ENCODE data around the gene SRRM5.

The SRRM5 gene

DNA sequence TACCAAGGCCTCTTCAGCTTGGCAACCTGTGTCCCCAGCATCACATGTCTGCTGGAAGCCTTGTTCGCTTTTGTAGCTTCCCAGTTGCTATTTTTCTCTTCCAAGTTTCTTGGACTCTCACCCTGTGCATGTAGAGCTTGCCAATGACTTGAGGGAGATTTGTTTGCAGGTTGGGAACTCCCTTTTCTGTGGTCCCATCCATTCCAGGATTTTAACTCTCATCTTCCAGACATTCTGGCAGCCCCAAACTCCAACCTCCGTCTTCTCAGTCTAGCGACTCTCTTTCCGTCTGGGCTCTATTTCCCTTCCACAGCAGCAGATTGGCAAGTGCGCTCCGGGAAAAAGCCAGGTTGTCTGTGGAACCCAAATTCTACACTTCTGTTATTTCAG is 49.1 kb downstream of the SRRM5 start:
- no peaks in the 10 kb centered on the region for H3K9me2 ChIP-seq (replicated peaks; ENCODE audit: insufficient read depth, low read length)
- no peak overlapping the region for H3K9ac ChIP-seq (ENCODE audit: low read length)
- no peaks in the 10 kb centered on the region for H3K9me3 ChIP-seq (ENCODE audit: insufficient read depth, low read length)
- no peaks in the 10 kb centered on the region for H4K20me1 ChIP-seq (ENCODE audit: low read depth, low read length)
- H3K4me3 ChIP-seq (ENCODE audit: insufficient read depth, low read length, poor library complexity, severe bottlenecking) = no peak overlapping the region
- no peaks in the 10 kb centered on the region for H3K27me3 ChIP-seq (ENCODE audit: low read length)
- H2AFZ ChIP-seq (ENCODE audit: low read depth, low read length, severe bottlenecking) = no peak overlapping the region
- no peaks in the 10 kb centered on the region for H3F3A ChIP-seq (ENCODE audit: insufficient read depth)
- H3K36me3 ChIP-seq (ENCODE audit: low read length) = no peaks in the 10 kb centered on the region
- H3K27ac ChIP-seq (ENCODE audit: low read depth, low read length) = no peak overlapping the region
- TF ChIP-seq CTCF (IDR thresholded peaks at IDR 0.05; ENCODE audit: insufficient read depth, low read length, poor library complexity, severe bottlenecking) (no peak), EZH2phosphoT487 (conservative IDR thresholded peaks at IDR 0.05; ENCODE audit: low read length) (no peak)
- H3K79me2 ChIP-seq (ENCODE audit: insufficient read depth, low read length) = no peaks in the 10 kb centered on the region
- H3K4me2 ChIP-seq (ENCODE audit: low read depth, low read length, poor library complexity, severe bottlenecking) = no peak overlapping the region

- no peaks in the 10 kb centered on the region for H4K20me1 ChIP-seq (ENCODE audit: low read depth, low read length)
- H3K36me3 ChIP-seq (ENCODE audit: low read length) = no peaks in the 10 kb centered on the region
- H3K27me3 ChIP-seq (ENCODE audit: low read length) = no peaks in the 10 kb centered on the region
- H3K4me3 ChIP-seq (ENCODE audit: insufficient read depth, low read length, poor library complexity, severe bottlenecking) = no peak overlapping the region
- H3K9ac ChIP-seq (ENCODE audit: low read length) = no peak overlapping the region
- H3K9me3 ChIP-seq (ENCODE audit: insufficient read depth, low read length) = no peaks in the 10 kb centered on the region
- H3K27ac ChIP-seq (ENCODE audit: low read depth, low read length) = no peak overlapping the region
- H3F3A ChIP-seq (ENCODE audit: insufficient read depth) = no peaks in the 10 kb centered on the region
- H2AFZ ChIP-seq (ENCODE audit: low read depth, low read length, severe bottlenecking) = no peak overlapping the region
- H3K79me2 ChIP-seq (ENCODE audit: insufficient read depth, low read length) = no peaks in the 10 kb centered on the region
- no peak overlapping the region for H3K4me2 ChIP-seq (ENCODE audit: low read depth, low read length, poor library complexity, severe bottlenecking)
- TF ChIP-seq EZH2phosphoT487 (conservative IDR thresholded peaks at IDR 0.05; ENCODE audit: low read length) (no peak), CTCF (IDR thresholded peaks at IDR 0.05; ENCODE audit: insufficient read depth, low read length, poor library complexity, severe bottlenecking) (no peak)
- no peaks in the 10 kb centered on the region for H3K9me2 ChIP-seq (replicated peaks; ENCODE audit: insufficient read depth, low read length)
These were observed 50.6 kb downstream of the SRRM5 start for GRCh38 chr19:43662487-43662886.

- no peak overlapping the region for H3K27ac ChIP-seq (ENCODE audit: low read depth, low read length)
- no peaks in the 10 kb centered on the region for H3K36me3 ChIP-seq (ENCODE audit: low read length)
- H3F3A ChIP-seq (ENCODE audit: insufficient read depth) = no peaks in the 10 kb centered on the region
- H2AFZ ChIP-seq (ENCODE audit: low read depth, low read length, severe bottlenecking) = no peak overlapping the region
- no peaks in the 10 kb centered on the region for H3K27me3 ChIP-seq (ENCODE audit: low read length)
- H3K4me2 ChIP-seq (ENCODE audit: low read depth, low read length, poor library complexity, severe bottlenecking) = no peak overlapping the region
- no peaks in the 10 kb centered on the region for H3K9me3 ChIP-seq (ENCODE audit: insufficient read depth, low read length)
- H3K9me2 ChIP-seq (replicated peaks; ENCODE audit: insufficient read depth, low read length) = no peaks in the 10 kb centered on the region
- H3K79me2 ChIP-seq (ENCODE audit: insufficient read depth, low read length) = no peaks in the 10 kb centered on the region
- no peak for TF ChIP-seq CTCF (IDR thresholded peaks at IDR 0.05; ENCODE audit: insufficient read depth, low read length, poor library complexity, severe bottlenecking)
- no peak for TF ChIP-seq EZH2phosphoT487 (conservative IDR thresholded peaks at IDR 0.05; ENCODE audit: low read length)
- no peak overlapping the region for H3K4me3 ChIP-seq (ENCODE audit: insufficient read depth, low read length, poor library complexity, severe bottlenecking)
- H4K20me1 ChIP-seq (ENCODE audit: low read depth, low read length) = no peaks in the 10 kb centered on the region
- no peak overlapping the region for H3K9ac ChIP-seq (ENCODE audit: low read length)
These were observed 52.1 kb downstream of the SRRM5 start for GRCh38 chr19:43664018-43664417.

Measured in SU-DHL-6 (cell line).